Measurements from ENCODE around the gene IFT57.

Gene IFT57

GRCh38 chr3:108178676-108179075 is 43.5 kb downstream of the IFT57 start:
- TF ChIP-seq EP300 (IDR thresholded peaks at IDR 0.05; ENCODE audit: borderline replicate concordance) = no peak
- no peak for TF ChIP-seq TEAD4 (IDR thresholded peaks at IDR 0.05)
- TF ChIP-seq TCF12 (IDR thresholded peaks at IDR 0.05; ENCODE audit: low read depth) = no peak
- TF ChIP-seq CREB1 (IDR thresholded peaks at IDR 0.05; ENCODE audit: low read depth) = no peak
- no peak for TF ChIP-seq YY1 (IDR thresholded peaks at IDR 0.05; ENCODE audit: low read depth)
- TF ChIP-seq, protein P1, sequence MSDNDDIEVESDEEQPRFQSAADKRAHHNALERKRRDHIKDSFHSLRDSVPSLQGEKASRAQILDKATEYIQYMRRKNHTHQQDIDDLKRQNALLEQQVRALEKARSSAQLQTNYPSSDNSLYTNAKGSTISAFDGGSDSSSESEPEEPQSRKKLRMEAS (IDR thresholded peaks at IDR 0.05) = no peak
- no peak for TF ChIP-seq ZBTB7A (IDR thresholded peaks at IDR 0.05; ENCODE audit: low read depth)
- TF ChIP-seq EGR1 (IDR thresholded peaks at IDR 0.05) = no peak
- TF ChIP-seq NFIC (IDR thresholded peaks at IDR 0.05) = no peak
- no peak for TF ChIP-seq REST (IDR thresholded peaks at IDR 0.05; ENCODE audit: low read depth)
- TF ChIP-seq USF1 (IDR thresholded peaks at IDR 0.05) = no peak
- TF ChIP-seq FOXM1 (IDR thresholded peaks at IDR 0.05; ENCODE audit: borderline replicate concordance, low read depth) = no peak
- TF ChIP-seq RAD21 (IDR thresholded peaks at IDR 0.05; ENCODE audit: low read depth) = no peak
- no peak for TF ChIP-seq TAF1 (IDR thresholded peaks at IDR 0.05; ENCODE audit: low read depth)
- no peak for TF ChIP-seq CEBPB (IDR thresholded peaks at IDR 0.05)

DNA sequence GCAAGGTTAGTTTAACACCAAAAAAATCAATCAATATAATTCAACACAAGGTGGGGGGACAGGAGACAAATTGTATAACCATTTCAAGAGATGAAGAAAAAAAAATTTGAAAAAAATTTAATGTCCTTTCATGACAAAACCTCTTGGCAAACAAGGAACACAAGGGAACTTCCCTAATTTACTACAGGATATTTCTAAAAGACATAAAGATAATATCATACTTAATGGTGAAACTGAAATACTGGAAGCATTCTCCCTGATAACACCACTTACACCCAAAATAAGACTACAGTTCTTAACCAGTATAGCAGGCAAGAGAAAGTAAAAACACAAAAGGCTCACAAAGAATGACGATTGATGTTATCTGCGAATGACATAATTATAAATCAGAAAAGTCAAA is 44.7 kb downstream of the IFT57 start:
- TF ChIP-seq, protein P1 (IDR thresholded peaks at IDR 0.05) = no peak
- TF ChIP-seq TEAD4 (IDR thresholded peaks at IDR 0.05) = no peak
- TF ChIP-seq CEBPB (IDR thresholded peaks at IDR 0.05) = no peak
- no peak for TF ChIP-seq CREB1 (IDR thresholded peaks at IDR 0.05; ENCODE audit: low read depth)
- TF ChIP-seq REST (IDR thresholded peaks at IDR 0.05; ENCODE audit: low read depth) = no peak
- TF ChIP-seq EP300 (IDR thresholded peaks at IDR 0.05; ENCODE audit: borderline replicate concordance) = no peak
- no peak for TF ChIP-seq NFIC (IDR thresholded peaks at IDR 0.05)
- no peak for TF ChIP-seq USF1 (IDR thresholded peaks at IDR 0.05)
- no peak for TF ChIP-seq FOXM1 (IDR thresholded peaks at IDR 0.05; ENCODE audit: borderline replicate concordance, low read depth)
- TF ChIP-seq EGR1 (IDR thresholded peaks at IDR 0.05) = no peak
- no peak for TF ChIP-seq TCF12 (IDR thresholded peaks at IDR 0.05; ENCODE audit: low read depth)
- TF ChIP-seq RAD21 (IDR thresholded peaks at IDR 0.05; ENCODE audit: low read depth) = no peak
- no peak for TF ChIP-seq ZBTB7A (IDR thresholded peaks at IDR 0.05; ENCODE audit: low read depth)
- TF ChIP-seq YY1 (IDR thresholded peaks at IDR 0.05; ENCODE audit: low read depth) = no peak
- TF ChIP-seq TAF1 (IDR thresholded peaks at IDR 0.05; ENCODE audit: low read depth) = no peak

DNA sequence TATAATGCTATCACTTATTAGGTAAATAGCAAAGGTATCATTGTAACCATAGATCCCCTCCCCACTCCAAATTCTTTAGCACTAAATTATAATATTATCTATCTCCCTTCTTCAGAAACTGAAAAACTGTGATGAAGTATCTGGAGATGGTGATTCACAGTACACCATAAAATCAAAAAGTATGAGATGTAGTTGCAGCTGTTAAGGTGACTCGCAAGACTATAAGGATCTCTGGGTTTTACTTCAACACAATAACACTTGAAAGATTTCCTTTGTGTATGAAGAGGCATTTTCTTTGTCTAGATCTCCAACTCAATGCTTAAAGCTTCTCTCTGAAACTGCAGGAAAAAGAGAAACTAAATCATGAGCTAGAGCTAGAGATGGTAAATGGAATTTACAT is 46.9 kb downstream of the IFT57 start:
- TF ChIP-seq USF1 (IDR thresholded peaks at IDR 0.05) (no peak), REST (IDR thresholded peaks at IDR 0.05; ENCODE audit: low read depth) (no peak), CEBPB (IDR thresholded peaks at IDR 0.05) (no peak), YY1 (IDR thresholded peaks at IDR 0.05; ENCODE audit: low read depth) (no peak), TCF12 (IDR thresholded peaks at IDR 0.05; ENCODE audit: low read depth) (no peak), FOXM1 (IDR thresholded peaks at IDR 0.05; ENCODE audit: borderline replicate concordance, low read depth) (no peak), CREB1 (IDR thresholded peaks at IDR 0.05; ENCODE audit: low read depth) (no peak), EGR1 (IDR thresholded peaks at IDR 0.05) (no peak), TAF1 (IDR thresholded peaks at IDR 0.05; ENCODE audit: low read depth) (no peak), NFIC (IDR thresholded peaks at IDR 0.05) (no peak), ZBTB7A (IDR thresholded peaks at IDR 0.05; ENCODE audit: low read depth) (no peak), RAD21 (IDR thresholded peaks at IDR 0.05; ENCODE audit: low read depth) (no peak), EP300 (IDR thresholded peaks at IDR 0.05; ENCODE audit: borderline replicate concordance) (no peak), TEAD4 (IDR thresholded peaks at IDR 0.05) (no peak)
- TF ChIP-seq, protein P1 (IDR thresholded peaks at IDR 0.05) = no peak

All from Ishikawa (cell line).